Muscle layer of duodenum (tissue), 2 donors: ENCODE data around the gene SLC25A39.

Experiments
- H3K27ac ChIP-seq: one replicate; pipeline ENCODE4 v1.7.0; 2013; ENCODE audit warnings: mild to moderate bottlenecking, low read length
- H3K27me3 ChIP-seq: one replicate; pipeline ENCODE4 v1.7.0; 2013; ENCODE audit warnings: low read depth, mild to moderate bottlenecking, control low read depth, low read length
- H3K36me3 ChIP-seq, 2 donors: one replicate each; pipeline ENCODE4 v1.7.0; 2013; ENCODE audit warnings: low read length in 2 of 2, control low read depth in 1 of 2, mild to moderate bottlenecking in 1 of 2; ENCODE audit not compliant: insufficient read depth in 2 of 2, control insufficient read depth in 1 of 2
- H3K4me1 ChIP-seq, 2 donors: one replicate each; pipeline ENCODE4 v1.7.0; 2013; ENCODE audit warnings: low read length in 2 of 2, mild to moderate bottlenecking in 2 of 2, control low read depth in 1 of 2, moderate library complexity in 1 of 2; ENCODE audit not compliant: insufficient read depth in 2 of 2, control insufficient read depth in 1 of 2
- H3K4me3 ChIP-seq, 2 donors: one replicate each; pipeline ENCODE4 v1.7.0; 2013; ENCODE audit warnings: low read length in 2 of 2, low read depth in 1 of 2, mild to moderate bottlenecking in 1 of 2
- H3K9me3 ChIP-seq, 2 donors: one replicate each; pipeline ENCODE4 v1.7.0; 2013; ENCODE audit warnings: low read length in 2 of 2, control low read depth in 1 of 2, mild to moderate bottlenecking in 1 of 2; ENCODE audit not compliant: control insufficient read depth in 1 of 2
- donor health status: healthy.

SLC25A39 gene

GRCh38 chr17:44280392-44280937 lies 44.2 kb downstream of the SLC25A39 start:
- no peaks in the 10 kb centered on the region for H3K9me3 ChIP-seq
- no peaks in the 10 kb centered on the region for H3K36me3 ChIP-seq
- H3K4me1 ChIP-seq: peaks cover 0 to 12% of the 10 kb centered on the region in 2 donors
- H3K4me3 ChIP-seq: no peak overlapping the region
- no peak overlapping the region for H3K27ac ChIP-seq
- H3K27me3 ChIP-seq: no peaks in the 10 kb centered on the region

- Histone ChIP-seq H3K27ac (no peak overlapping the region), H3K4me1 (peaks cover 0 to 12% of the 10 kb centered on the region in 2 donors), H3K4me3 (no peak overlapping the region), H3K27me3 (no peaks in the 10 kb centered on the region), H3K9me3 (no peaks in the 10 kb centered on the region), H3K36me3 (no peaks in the 10 kb centered on the region)
Observed at GRCh38 chr17:44279666-44280391, 44.8 kb downstream of the SLC25A39 start.

- Histone ChIP-seq H3K36me3 (no peaks in the 10 kb centered on the region), H3K27me3 (no peaks in the 10 kb centered on the region), H3K4me3 (no peak overlapping the region), H3K4me1 (peaks cover 0 to 12% of the 10 kb centered on the region in 2 donors), H3K27ac (no peak overlapping the region), H3K9me3 (no peaks in the 10 kb centered on the region)
Observed at GRCh38 chr17:44279346-44279665, 45.3 kb downstream of the SLC25A39 start.

GRCh38 chr17:44277976-44278375 lies 46.6 kb downstream of the SLC25A39 start:
- Histone ChIP-seq H3K27ac (no peak overlapping the region), H3K4me3 (no peak overlapping the region), H3K4me1 (peaks cover 0 to 12% of the 10 kb centered on the region in 2 donors), H3K27me3 (no peaks in the 10 kb centered on the region), H3K36me3 (no peaks in the 10 kb centered on the region), H3K9me3 (no peaks in the 10 kb centered on the region)

- no peak overlapping the region for H3K27ac ChIP-seq
- H3K9me3 ChIP-seq: no peaks in the 10 kb centered on the region
- H3K27me3 ChIP-seq: no peaks in the 10 kb centered on the region
- H3K4me3 ChIP-seq: no peak overlapping the region
- no peaks in the 10 kb centered on the region for H3K4me1 ChIP-seq
- no peaks in the 10 kb centered on the region for H3K36me3 ChIP-seq
Observed at GRCh38 chr17:44273607-44274006, 51.0 kb downstream of the SLC25A39 start.

- Histone ChIP-seq H3K27ac (no peak overlapping the region), H3K36me3 (no peaks in the 10 kb centered on the region), H3K9me3 (no peaks in the 10 kb centered on the region), H3K4me1 (no peaks in the 10 kb centered on the region), H3K4me3 (no peak overlapping the region), H3K27me3 (no peaks in the 10 kb centered on the region)
Observed at GRCh38 chr17:44272954-44273353, 51.7 kb downstream of the SLC25A39 start.

GRCh38 chr17:44272321-44272951 lies 52.2 kb downstream of the SLC25A39 start:
- no peaks in the 10 kb centered on the region for H3K9me3 ChIP-seq
- H3K4me1 ChIP-seq: no peaks in the 10 kb centered on the region
- no peaks in the 10 kb centered on the region for H3K27me3 ChIP-seq
- no peak overlapping the region for H3K4me3 ChIP-seq
- no peak overlapping the region for H3K27ac ChIP-seq
- no peaks in the 10 kb centered on the region for H3K36me3 ChIP-seq
